ENCODE data around the gene RFC2. TPM values are rescaled to one million over a fixed set of nuclear protein-coding genes. Genes with fewer than 3 reads are reported as not detected.

RFC2 gene
- total RNA-seq, 1 experiment from 2014 or later, result 73.6 TPM

DNA sequence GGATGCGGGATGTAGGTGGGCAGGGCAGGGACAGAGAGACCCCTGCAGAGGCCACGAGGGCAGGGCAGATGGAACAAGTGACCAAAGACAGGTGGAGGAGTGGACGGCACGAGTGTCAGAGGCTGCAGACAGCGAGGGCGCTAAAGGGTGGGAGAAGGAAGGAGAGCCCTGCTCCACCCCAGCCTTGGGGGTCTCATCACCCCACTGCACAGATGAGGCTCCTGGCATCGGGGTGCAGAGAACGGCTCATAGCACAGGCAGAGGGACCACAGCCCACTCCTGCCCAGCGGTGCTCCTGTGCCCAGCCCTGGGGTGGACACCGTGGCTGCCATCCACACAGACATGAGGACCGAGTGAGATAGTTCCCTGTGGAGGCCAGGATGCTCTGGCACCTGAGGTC is 46.6 kb downstream of the RFC2 start:
- Histone ChIP-seq H3K56ac (ENCODE audit: insufficient read length, low read depth, low read length) (no peak overlapping the region), H3K4ac (ENCODE audit: low read depth, low read length) (no peak overlapping the region), H3K27me3 (ENCODE audit: insufficient read depth, low read length) (no peaks in the 10 kb centered on the region), H2AK5ac (ENCODE audit: insufficient read length, low read length) (no peak overlapping the region), H3T11ph (ENCODE audit: low read length) (no peak overlapping the region), H3K27ac (ENCODE audit: insufficient read length, low read depth, low read length) (no peak overlapping the region), H3K4me2 (ENCODE audit: insufficient read depth, insufficient read length, low read length) (no peak overlapping the region), H3K18ac (ENCODE audit: insufficient read length, low read depth, low read length) (no peak overlapping the region), H2BK15ac (ENCODE audit: low read depth, low read length) (no peak overlapping the region), H3K14ac (ENCODE audit: insufficient read depth, low read length) (no peak overlapping the region; the same call in 1 of the 2 replicates), H2BK20ac (ENCODE audit: low read depth, low read length, poor library complexity, severe bottlenecking) (no peak overlapping the region), H4K8ac (replicated peaks; ENCODE audit: insufficient read length, low read depth, low read length) (no peak overlapping the region), H3K9ac (ENCODE audit: extremely low read depth, insufficient read length, low read length) (no peak overlapping the region), H3K79me1 (ENCODE audit: insufficient read depth, low read depth, low read length, poor library complexity, severe bottlenecking) (no peaks in the 10 kb centered on the region), H4K5ac (ENCODE audit: insufficient read length, low read depth, low read length) (no peak overlapping the region), H4K91ac (ENCODE audit: insufficient read length, low read depth, low read length) (no peak overlapping the region), H4K20me1 (ENCODE audit: control insufficient read depth, insufficient read depth, insufficient read length) (peaks cover 3% of the 10 kb centered on the region), H2BK120ac (ENCODE audit: low read depth, low read length, poor library complexity, severe bottlenecking) (no peak overlapping the region), H3K79me2 (ENCODE audit: insufficient read depth, low read length) (no peaks in the 10 kb centered on the region), H3K9me3 (ENCODE audit: control insufficient read depth, low read depth, low read length) (no peaks in the 10 kb centered on the region), H3K23me2 (ENCODE audit: insufficient read length, low read depth, low read length, poor library complexity, severe bottlenecking) (peaks cover 2% of the 10 kb centered on the region), H3K23ac (ENCODE audit: insufficient read length, low read depth, low read length) (no peak overlapping the region), H2AFZ (ENCODE audit: low read length) (no peak overlapping the region), H2BK12ac (ENCODE audit: insufficient read length, low read depth, low read length) (no peak overlapping the region), H3K4me1 (ENCODE audit: insufficient read depth, low read length) (no peaks in the 10 kb centered on the region), H2BK5ac (ENCODE audit: insufficient read length, low read length) (no peak overlapping the region)
- Mint-ChIP-seq H3K36me3 (ENCODE audit: insufficient read depth in 1 of 3, low read depth in 3 of 3) (0 out of 7 replicates have a peak, but pooled peaks cover 0 to 1% (median 0%) of the 10 kb centered on the region in 3 experiments), H3K27me3 (ENCODE audit: low read depth) (no peaks in the 10 kb centered on the region; the same call in none of the 2 replicates), H3K27ac (no peak overlapping the region), H3K9me3 (no peaks in the 10 kb centered on the region), H3K4me3 (no peak overlapping the region), H3K4me1 (no peaks in the 10 kb centered on the region)
- no peak for DNase-seq
- TF ChIP-seq, protein P1, sequence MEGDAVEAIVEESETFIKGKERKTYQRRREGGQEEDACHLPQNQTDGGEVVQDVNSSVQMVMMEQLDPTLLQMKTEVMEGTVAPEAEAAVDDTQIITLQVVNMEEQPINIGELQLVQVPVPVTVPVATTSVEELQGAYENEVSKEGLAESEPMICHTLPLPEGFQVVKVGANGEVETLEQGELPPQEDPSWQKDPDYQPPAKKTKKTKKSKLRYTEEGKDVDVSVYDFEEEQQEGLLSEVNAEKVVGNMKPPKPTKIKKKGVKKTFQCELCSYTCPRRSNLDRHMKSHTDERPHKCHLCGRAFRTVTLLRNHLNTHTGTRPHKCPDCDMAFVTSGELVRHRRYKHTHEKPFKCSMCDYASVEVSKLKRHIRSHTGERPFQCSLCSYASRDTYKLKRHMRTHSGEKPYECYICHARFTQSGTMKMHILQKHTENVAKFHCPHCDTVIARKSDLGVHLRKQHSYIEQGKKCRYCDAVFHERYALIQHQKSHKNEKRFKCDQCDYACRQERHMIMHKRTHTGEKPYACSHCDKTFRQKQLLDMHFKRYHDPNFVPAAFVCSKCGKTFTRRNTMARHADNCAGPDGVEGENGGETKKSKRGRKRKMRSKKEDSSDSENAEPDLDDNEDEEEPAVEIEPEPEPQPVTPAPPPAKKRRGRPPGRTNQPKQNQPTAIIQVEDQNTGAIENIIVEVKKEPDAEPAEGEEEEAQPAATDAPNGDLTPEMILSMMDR (conservative IDR thresholded peaks at IDR 0.05), result no peak
- WGBS (ENCODE audit: extremely low coverage, insufficient read length, low lambda C conversion rate), result no CpG with 5 or more reads among the region's 11 CpGs

Measured in H9 (cell line).